ENCODE results near the gene MADD.
A peak's percentile ranks its signal among the peaks of the same experiment; 100 is the strongest.

Gene MADD

DNA sequence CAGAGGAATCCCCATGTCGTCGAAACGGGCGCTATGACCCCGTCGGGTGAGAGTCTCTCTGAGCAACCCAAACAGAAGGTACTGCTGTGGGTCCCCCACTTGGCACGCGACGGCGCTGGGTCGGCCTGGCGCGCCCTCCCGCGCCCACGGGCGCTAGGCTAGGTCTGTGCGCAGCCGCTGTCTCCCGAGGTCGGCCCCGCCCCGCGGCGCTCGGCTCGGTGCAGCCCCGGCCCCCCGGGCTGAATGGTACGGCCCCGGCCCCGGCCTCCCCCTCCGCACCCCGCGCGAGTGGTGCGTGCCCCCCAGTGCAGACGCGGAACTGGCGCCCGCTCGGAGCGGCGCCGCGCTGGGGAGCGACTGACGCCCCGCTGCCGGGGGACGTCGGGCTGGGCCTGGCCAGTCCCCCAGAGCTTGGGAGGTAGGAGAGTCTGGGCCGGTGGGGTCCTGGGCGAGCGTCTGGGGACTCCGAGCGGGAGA lies at the start of gene MADD:
Gene MADD (plus strand): TSS at position 305 of the 477 bp plus-strand sequence.
- peak in 52 of 56 donors; percentile 43 to 93 (median 84) for DNase-seq

DNA sequence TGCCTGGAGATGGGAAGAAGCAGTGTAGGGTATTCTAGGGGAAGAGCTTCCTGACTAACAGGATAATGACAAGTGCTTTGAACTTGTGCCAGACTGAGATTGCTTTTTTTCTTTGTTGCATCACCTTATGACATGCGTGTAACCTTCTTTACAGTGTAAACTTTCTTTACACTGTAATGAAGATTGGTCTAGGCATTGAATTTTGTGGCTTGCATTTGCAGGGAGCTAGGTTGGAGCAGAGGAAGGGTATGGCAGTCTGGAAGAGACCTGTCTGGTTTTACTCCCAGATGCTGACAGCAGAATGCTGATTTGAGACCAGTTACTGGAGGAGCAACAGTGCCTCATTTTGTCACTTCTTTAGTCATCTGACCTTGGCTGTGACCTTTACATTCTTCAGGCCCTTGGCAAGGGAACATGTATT lies 49.5 kb upstream of the MADD start:
- DNase-seq = no peak

DNA sequence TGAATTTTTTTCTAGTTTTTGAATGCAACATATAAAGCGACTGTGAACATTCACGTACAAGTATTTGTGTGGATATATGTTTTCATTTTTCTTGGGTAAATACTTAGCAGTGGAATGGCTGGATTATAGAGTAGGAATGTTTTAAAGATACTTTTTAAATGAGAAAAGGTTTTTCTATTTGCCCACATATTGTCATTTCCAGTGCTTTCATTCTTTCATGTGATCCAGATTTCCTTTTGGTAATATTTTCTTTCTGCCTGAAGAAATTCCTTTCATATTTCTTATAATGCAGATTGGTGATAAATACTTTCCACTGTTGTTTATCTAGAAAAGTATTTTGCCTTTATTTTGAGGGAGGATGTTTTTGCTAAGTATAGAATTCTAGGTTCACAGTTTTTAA lies 47.2 kb upstream of the MADD start:
- DNase-seq = no peak

DNA sequence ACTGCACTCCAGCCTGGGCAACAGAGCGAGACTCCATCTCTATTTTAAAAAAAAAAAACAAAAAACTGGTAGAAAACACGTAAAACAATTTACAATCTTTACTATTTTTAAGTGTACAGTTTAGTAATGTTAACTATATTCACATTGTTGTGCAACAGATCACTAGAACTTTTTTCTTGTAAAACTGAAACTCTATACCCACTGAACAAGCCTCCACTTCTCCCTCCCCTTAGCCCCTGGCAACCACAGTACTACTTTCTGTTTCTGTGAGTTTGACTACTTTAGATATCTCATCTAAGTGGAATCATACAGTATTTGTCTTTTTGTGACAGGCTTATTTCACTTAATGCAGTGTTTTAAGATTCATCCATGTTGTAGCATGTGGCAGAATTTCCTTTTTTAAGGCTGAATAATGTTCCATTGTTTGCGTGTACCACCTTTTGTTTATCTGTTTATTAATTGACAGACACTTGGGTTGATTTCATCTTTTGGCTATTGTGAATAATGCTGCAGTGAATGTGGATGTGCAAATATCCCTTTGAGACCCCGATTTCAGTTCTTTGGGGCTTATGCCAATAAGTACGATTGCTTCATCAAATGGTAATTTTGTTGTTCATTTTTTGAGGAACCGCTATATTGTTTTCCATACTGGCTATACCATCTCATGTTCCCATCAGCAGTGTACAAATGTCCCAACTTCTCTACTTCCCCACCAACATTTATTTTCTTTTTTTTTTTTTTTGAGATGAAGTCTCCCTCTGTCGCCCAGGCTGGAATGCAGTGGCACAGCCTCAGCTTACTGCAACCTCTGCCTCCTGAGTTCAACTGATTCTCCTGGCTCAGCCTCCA lies 44.2 kb upstream of the MADD start:
- no peak for DNase-seq

DNA sequence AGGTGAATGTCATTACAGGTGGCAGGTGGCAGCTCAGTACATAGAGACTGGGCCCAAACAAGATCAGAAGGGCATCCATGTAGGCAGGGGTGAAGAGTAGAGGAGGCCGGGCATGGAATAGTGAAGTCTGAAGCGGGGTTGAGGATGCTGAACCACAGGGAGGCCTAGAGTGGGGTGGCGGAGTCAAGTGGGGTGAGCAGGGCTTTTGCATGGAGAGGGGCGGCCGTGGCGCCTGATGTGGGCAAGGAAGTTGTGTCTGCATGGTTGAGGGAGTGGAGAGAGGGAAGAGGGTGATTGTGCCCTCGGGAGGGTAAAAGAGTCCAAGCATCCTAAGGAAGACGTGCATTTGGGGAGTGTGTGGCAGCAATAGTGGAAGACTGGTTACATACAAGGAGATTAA lies 40.8 kb upstream of the MADD start:
- DNase-seq = no peak

DNA sequence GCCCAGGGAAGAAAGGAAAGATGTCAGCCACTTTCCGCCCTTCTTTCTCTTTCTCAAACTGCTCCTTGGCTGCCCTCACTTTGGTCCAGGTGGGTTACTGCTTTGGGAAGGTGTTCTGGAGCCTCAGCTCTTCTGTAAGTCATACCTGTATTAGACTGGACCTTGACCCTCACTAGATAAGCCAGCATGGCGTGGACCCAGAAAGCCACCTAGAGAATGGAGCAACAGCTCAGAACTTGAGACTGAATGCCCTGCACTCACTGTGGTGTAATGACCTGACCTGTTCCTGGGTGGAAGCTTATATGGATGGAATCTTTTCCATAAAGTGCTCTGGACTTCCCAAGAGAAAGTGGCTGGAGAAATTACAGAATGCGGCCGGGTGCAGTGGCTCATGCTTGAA lies 36.9 kb upstream of the MADD start:
- DNase-seq = no peak

DNA sequence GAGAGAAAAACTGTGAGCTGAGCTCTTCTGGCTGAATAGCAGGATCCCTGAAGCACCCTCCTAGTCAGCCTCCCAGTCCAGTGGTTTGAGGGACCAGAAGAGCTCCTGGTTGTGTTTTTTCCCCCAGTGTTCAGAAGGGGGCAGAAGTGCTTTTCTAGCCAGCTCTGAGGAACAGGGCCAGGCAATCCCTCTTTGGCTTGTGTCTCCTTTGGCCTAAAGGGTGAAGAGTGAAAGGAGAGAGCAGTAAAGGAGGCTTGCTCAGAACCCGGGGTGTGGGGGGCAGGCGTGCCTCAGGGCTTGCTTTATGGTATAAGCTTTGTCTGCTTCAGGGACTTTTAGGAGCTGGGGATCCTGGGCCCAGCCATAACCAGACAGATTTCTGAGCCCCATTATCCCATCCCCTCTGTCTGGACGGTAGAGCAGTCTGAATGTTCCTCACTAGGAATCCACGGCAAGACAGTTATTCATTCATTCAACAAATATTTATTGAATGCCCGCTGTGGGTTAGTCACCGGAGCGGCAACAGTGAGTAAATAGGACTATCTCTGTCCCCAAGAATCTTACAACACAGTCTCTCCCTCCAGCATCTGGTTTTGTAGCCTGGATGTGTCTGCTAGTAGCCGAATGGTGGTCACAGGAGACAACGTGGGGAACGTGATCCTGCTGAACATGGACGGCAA lies 35.8 kb upstream of the MADD start:
- DNase-seq = peak in 2 of 56 donors; percentile 26 to 36

DNA sequence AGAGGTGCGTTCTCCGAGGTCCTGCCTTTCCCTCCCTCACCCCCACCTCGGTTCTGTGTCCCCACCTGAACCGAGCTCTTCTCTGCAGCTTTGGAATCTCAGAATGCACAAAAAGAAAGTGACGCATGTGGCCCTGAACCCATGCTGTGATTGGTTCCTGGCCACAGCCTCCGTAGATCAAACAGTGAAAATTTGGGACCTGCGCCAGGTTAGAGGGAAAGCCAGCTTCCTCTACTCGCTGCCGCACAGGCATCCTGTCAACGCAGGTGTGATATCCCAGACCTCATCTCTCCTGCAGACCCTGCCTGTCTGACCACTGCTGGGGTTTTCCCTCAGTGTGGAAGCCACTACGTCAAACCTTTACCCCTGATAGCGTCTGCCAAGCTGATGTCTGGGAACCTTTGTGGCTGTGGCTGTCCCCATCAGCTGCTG lies 35.2 kb upstream of the MADD start:
- DNase-seq = no peak

DNA sequence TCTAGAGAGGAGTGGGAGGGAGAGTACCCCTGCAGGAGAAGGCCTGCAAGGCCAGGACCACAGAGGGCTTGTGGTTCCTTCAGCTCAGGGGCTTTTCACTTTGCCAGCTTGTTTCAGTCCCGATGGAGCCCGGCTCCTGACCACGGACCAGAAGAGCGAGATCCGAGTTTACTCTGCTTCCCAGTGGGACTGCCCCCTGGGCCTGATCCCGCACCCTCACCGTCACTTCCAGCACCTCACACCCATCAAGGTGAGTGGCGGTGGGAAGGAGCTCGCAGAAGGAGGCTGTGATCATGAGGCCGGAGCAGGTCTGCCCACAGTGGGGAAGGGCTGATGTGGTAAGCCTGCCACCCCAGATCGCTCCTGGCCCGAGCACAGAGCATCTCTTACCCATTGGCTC lies 34.8 kb upstream of the MADD start:
- DNase-seq = no peak

DNA sequence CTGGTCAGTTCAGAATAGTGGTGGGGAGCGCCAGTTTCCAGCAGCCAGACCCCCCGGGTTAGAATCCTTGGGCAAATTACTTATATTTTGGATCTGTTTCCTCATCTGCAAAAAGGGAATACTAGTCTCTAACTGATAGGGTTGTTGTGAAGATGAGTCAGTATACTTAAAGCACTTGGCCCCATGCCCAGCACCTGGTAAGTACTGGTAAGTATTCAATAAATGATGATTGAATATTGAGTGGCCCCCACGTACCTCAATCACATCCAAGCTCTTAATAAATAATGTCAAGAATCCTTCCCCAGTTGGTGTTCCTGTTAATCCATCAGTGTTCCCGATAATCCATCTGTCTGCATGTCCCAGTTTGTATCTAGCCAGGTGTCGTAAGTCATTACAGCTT lies 33.5 kb upstream of the MADD start:
- peak in 2 of 56 donors; percentile 29 to 39 for DNase-seq

DNA sequence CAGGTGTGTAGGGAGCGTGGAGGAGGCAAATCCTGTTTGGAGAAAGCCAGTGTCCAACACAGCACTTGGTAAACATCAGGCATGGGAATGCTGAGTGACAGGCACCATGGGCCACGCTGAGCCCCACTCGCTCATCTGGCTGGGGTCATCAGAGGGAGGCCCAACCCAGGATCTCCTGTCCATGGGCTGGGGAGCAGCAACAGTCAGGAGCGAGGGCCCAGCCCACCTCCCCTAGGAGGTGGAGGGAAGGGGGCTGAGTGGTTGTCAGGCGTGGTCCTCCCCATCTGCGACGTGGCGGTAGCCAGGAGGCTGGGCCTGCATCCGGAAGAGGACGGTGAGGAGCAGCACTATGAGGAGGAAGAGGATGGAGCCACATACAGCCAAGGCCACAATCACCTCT lies 30.1 kb upstream of the MADD start:
- no peak for DNase-seq

DNA sequence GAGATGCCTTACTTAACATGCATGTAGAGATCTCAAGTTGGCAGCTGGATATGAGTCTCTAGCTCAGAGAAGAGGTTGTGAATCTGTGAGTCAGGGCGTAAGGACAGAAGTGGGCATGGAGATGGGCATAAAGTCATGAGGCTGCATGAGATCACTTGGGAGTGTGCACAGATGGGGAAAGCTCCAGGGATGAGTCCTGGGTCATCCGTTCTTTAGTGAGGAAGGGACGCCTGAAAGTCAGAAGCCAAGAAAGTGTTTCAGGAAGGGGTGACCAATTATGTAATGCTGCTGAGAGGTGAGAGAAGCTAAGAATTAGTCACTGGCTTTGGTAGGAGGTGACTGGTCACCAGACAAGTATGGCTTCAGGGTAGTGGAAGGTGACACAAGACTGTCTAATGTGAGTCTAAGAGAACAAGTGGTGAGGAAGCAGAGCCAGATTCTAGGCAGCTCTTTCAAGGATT lies 28.1 kb upstream of the MADD start:
- no peak for DNase-seq

DNA sequence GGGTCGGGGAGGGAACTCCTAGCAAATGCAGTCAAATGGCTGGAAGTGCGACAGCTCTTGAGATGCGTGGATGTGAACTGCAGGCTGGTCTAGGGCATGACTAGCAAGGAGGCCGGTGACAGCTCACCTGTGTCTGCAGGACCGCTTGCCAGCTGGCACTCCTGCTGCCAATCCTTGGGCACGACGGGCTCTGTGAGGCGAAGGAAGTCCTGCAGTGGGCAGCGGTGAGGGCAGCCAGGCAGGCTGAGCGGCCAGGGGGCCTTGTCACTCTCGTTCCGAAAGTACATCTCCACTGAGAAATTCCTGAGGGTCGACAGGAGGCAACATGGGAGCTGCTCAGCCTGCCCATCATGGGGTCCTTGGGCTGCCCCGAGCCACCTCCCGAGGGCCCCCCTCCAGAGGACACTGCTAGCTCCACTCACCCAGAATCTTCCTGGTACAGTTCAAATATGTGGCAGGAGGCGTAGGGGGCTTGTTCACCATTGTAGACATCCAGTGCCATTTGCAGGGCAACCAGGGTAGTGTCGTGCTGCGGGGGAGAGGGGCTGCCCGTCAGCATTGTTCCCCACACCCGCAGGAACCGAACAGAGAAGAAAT lies 27.2 kb upstream of the MADD start:
- DNase-seq = no peak

DNA sequence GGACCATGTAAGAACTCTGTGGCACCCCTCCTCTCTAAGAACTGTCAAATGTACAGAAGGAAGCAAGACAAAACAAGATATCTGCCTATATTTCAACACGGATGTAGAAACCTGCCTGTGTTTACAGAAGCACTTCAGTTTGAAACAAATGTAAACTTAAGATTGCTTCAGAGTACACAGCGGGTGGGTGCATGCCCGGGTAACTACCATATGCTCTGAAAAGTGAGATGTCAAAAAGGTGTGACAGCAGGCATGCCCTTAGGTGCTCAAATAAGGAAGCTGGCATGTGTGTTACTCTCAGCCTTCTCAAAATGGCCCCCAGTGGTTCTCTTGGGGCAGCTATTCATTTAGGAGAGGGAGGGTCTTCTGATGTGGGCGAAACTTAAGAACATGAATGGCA lies 26.5 kb upstream of the MADD start:
- DNase-seq = no peak

DNA sequence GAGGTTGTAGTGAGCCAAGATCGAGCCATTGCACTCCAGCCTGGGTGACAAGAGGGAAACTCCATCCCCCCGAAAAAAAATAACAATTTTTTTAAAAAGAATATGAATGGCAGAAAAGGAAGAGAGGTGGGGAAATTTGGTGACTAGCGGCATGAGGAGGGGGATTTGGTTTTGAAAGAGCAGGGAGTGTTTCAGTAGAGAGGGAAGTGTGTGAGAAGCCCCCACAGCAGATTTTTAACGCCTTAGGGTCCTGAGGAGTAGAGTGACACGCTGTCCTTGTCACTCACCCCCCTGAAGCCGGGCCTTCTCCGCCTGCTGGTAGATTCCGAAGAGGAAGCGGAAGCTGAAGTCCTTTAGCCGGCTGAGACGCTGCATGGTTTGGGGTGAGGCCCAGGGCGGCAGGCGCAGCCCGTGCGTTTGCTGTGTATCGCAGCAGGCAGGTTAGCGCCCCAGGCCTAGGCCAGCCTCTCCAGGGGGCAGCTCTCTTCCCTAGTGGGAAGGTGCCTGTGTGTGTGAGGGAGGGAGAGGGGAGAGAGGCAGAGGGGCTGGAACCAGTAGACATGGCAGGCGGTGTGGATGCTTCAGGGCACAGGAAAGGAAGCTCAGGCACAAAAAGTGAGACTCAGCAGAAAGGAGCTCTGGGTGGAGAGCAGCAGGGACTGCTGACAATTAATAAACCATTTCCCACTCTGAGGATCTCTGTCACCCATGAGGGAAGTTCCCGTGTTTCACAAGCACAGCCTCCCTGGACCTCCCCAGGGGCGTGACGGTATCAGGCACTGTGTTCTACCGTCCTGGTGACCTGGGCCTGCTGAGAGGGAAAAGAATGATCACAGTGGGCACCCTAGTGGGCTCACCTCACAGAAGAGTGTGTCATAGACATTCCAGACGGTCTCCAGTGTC lies 25.2 kb upstream of the MADD start:
- DNase-seq = peak in 1 of 56 donors; percentile 7

DNA sequence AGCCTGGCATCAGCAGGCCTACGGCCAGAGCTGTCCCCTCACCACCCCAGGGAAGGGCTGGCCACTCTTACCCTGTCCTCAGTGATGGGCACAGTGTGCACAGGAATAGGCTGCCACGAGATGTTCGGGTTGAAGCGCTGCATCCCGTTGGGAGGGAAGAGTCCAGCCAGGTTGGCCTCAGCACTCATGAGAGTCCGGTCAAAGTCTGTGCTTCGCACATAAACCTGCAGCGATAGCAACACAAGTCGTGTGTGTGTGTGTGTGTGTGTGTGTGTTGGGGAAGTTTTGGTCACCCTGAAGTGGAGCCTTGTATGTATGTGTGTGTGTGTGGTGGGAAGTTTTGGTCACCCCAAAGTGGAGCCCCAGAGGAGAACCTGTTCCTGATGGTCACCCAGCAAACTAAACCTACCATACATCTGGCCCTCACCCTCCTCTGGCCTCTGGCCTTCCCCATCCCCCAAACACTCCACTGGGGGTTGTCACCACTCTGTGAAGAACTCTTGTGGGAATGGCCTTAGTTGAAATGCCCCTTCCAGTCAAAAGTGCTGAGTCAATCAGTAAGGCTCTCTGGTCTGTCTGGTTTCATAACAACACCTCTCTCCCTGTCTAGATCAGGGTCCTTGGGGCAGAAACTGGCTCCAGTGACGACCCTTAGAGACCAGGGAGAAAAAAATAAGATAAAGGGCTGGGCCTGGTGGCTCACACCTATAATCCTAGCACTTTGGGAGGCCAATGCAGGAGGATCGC lies 24.1 kb upstream of the MADD start:
- no peak for DNase-seq

DNA sequence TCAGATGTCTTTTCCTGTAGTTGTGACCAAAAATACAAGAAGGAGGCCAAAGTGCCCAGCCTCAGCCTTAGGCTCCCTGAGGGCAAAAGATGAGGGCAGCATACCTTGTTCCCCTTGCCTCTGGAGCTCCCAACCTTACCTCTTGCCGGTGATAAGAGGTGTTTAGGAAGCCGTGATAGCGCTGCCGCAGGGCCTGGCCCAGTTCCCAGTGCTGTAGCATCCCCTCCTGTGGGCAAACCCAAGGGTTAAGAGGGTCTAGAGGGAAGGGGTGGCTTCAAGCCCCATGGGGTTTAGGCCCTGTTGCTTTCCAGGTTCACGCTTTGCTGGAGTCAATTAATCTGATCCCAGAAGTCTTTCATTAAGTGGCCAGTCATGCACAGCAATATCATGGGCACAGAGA lies 22.4 kb upstream of the MADD start:
- no peak for DNase-seq

DNA sequence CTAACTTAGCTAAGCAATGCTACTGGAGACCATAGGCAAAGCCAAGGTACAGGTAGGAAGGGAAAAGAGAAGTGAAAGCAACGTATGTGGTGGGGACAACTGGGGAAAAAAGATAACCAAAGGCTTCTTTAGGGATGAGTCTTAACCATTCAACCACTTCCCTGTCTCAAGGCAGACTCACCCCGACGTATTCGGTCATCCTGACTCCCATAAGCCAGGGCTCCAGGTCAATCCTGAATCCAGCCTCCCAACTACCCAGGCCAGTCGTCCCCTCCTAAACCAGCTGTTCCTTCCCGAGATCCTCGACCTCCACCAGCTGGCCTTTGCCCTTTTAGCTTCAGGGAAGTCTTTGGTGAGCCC lies 21.6 kb upstream of the MADD start:
- no peak for DNase-seq

DNA sequence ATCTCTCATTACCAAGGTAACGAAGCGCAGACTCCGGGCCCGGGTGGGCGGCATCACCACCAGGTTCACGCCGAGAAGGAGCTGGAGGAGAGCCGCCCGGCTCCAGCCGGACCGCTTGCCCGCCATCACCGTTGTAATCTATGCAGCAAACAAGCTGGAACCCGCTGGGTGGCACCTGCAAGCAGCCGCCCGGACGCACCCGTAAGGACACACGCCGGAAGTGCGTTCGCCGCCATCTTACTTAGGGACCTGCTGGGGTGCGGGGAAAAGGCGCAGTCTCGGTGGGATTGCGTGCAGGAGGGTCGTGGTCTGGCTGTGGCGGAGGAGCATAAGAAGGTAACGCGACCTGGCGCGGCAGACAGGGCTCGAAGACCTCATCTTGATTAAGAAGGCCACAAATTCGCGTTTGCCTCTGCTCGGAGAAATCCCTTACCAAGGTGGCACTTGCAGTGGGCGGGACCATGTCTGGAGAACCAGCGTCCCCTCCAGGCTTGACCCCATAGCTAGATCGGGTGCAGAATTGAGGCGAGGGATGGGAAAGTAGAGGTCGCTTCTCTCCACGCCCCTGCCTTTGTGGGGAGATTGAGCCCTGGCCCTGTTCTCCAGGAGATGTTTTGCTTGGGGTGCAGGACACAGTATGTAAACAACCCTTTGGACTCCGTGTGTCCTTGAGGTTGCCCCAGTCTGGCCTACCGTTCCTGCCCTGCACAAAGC lies 21.1 kb upstream of the MADD start, which contains the start of gene ACP2:
Gene ACP2 (minus strand): TSS at position 151 of the 714 bp plus-strand sequence. CDS start 25 bp downstream, at position 126.
- DNase-seq = peak; percentile 47 to 97 (median 86)

DNA sequence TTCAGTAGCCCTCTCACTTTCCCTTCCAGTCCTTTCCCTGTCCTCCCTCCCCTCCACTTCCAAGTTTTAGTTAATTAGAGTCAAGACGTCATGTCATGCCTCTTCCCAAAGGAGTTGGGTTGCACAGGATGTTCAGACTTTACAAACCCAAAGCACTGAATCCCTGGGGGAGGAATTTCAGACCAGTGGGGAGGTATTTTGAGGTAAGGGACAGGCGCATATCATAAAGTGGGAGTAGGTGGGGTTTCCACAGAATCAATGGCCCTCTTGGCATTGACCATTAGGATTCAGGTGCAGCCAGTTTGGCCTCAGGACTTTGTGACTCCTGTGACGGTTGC lies 20.6 kb upstream of the MADD start:
- DNase-seq = no peak
